Kidney tubule cell (primary cell): ENCODE results near the gene C1QTNF4.
A peak's percentile ranks its signal among the peaks of the same experiment; 100 is the strongest.
"Not testable (repeated sequence)": the region's sequence is repeated elsewhere in the genome, so short reads cannot be mapped to it uniquely, and the experiment has no call there.

Experiments used
- DNase-seq: peaks from one replicate; pipeline ENCODE4 v3.0.0-alpha.2; 2018; ENCODE audit warnings: low spot score

C1QTNF4 gene

GRCh38 chr11:47565340-47566148 is 28.7 kb downstream of the C1QTNF4 start, which contains the start of gene PTPMT1:
Gene PTPMT1, plus strand, starts transcription at chr11:47565599. Its CDS starts 24 bp downstream, at chr11:47565623.
- peak; percentile 78 for DNase-seq

GRCh38 chr11:47564933-47565339 is 29.3 kb downstream of the C1QTNF4 start:
- no peak for DNase-seq

GRCh38 chr11:47564366-47564765 is 29.8 kb downstream of the C1QTNF4 start:
- not testable (repeated sequence) for DNase-seq

DNA sequence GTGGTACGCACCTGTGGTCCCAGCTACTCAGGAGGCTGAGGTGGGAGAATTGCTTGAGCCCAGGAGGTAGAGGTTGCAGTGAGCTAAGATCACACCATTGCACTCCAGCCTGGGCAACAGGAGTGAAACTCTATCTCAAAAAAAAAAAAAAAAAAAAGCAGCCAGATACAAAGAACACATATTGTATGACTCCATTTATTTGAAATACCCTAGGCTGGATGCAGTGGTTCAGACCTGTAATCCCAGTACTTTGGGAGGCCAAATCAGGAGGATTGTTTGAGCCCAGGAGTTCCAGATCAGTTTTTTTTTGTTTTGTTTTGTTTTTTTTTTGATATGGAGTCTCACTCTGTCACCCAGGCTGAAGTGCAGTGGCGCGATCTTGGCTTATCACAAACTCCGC is 31.8 kb downstream of the C1QTNF4 start:
- DNase-seq = not testable (repeated sequence)

DNA sequence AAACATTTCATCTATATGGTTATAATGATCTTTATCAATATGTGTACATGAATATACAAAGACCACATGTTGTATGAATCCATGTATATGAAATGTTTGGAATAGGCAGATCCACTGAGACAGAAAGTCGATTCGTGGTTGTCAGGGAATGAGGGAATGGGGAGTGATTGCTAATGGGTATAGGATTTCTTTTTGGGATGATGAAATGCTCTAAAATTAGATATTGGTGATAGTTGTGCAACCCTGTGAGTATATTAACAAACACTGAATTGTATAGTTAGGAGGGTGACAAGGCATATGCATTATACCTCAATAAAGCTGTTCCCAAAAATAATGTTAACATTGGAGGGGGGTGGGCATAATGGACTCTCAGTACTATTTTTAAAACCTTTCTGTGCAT is 33.8 kb downstream of the C1QTNF4 start:
- no peak for DNase-seq

- DNase-seq = no peak
Observed at GRCh38 chr11:47558695-47559094, 35.5 kb downstream of the C1QTNF4 start.

DNA sequence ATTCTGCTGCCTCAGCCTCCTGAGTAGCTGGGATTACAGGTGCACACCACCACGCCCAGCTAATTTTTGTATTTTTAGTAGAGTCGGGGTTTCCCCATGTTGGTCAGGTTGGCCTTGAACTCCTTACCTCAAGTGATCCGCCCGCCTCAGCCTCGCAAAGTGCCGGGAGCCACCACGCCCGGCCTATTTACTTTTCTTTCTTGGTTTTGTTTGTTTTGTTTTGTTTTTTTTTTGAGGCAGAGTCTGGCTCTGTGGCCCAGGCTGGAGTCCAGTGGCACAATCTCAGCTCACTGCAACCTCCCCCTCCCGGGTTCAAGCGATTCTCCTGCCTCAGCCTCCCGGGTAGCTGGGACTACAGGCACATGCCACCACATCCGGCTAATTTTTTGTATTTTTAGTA is 37.2 kb downstream of the C1QTNF4 start:
- not testable (repeated sequence) for DNase-seq

DNA sequence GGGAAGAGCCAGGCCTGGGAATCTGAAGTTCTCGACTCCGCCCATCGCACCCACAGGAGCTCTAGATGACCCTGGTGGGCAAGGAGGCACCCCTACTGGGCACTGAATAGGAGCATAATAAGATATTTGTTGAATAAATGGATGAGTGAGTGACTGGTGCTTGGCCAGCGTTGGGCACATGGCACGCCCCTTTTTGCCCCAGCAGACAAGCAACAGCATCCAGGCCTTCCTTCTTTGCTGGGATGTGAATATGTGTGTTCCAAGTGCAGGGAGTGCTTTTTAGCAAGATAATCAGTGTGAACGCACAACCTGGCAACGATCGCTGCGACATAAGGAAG is 40.8 kb downstream of the C1QTNF4 start:
- DNase-seq = no peak

- DNase-seq = peak; percentile 92
Observed at GRCh38 chr11:47552566-47553405, 41.4 kb downstream of the C1QTNF4 start, which contains the start of gene CELF1. Gene CELF1, minus strand, starts transcription at chr11:47553132. Its CDS starts 53,609 bp downstream, at chr11:47499523.

- DNase-seq = peak; percentile 59
Observed at GRCh38 chr11:47552056-47552565, 42.1 kb downstream of the C1QTNF4 start.

GRCh38 chr11:47551086-47551485 is 43.1 kb downstream of the C1QTNF4 start:
- peak; percentile 51 for DNase-seq

DNA sequence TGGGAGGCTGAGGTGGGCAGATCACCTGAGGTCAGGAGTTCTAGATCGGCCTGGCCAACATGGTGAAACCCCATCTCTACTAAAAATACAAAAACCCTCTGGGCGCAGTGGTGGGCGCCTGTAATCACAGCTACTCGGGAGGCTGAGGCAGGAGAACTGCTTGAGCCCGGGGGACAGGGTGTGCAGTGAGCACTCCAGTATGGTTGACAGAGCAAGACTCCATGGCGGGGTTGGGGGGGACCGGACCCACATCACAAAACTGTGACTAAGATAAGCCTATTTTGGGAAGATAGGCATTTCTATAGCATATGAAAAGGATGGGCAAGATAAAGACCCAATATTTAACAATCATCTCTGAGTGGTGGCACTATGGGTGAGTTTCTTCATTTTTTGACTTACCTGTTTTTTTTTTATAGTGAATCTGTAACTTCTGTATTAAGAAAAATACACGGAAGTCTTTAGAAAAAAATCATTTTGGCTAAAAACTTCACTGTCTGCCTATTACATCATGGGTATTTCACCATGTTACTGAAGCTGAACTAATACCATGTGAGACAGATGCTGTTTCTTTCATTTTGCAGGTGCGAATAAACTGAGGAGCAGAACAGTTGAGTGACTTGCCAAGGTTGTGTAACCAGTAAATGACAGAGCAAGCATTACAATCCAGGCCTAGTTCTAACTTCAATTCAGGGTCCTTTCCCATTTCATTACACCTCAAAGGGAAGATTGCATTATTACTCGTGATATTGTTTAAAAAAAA is 43.7 kb downstream of the C1QTNF4 start:
- DNase-seq = peak; percentile 51

DNA sequence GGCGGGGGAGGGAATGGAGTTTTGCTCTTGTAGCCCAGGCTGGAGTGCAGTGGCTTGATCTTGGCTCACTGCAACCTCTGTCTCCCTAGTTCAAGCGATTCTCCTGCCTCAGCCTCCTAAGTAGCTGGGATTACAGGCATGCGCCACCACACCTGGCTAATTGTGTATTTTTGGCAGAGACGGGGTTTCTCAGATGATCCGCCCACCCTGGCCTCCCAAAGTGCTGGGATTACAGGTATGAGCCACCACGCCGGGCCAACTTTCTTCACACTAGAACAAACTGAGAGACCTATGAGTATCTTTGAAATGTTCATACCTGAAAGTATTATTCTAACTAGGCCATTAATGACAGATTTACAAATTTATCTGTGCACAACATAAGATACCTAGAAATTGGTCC is 47.9 kb downstream of the C1QTNF4 start:
- DNase-seq = not testable (repeated sequence)

GRCh38 chr11:47545298-47545697 is 48.9 kb downstream of the C1QTNF4 start:
- DNase-seq = no peak

GRCh38 chr11:47541070-47541469 is 53.1 kb downstream of the C1QTNF4 start:
- no peak for DNase-seq

DNA sequence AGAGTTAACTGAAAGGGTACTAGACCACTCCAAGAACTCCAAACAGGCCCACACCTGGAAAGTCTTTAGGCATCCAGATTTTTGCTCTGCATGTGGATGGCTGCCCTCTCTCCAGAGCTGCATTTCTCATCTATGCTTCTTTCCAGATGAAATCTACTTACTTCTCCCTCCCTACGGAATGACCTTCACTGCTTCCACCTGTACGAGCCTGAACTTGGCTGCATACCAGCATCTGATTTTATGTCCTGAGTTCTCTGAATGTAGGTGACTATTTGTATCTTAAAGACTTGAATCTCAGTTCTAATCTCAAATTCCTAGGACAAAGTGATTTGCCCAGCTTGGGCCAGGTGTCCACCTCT is 54.6 kb downstream of the C1QTNF4 start:
- no peak for DNase-seq
